ENCODE results near the gene MSH2. TPM values are rescaled to one million over a fixed set of nuclear protein-coding genes. Genes with fewer than 3 reads are reported as not detected.

The MSH2 gene
- total and polyA plus RNA-seq, 2 donors from 2014 or later = 7.2 to 17.0 TPM

DNA sequence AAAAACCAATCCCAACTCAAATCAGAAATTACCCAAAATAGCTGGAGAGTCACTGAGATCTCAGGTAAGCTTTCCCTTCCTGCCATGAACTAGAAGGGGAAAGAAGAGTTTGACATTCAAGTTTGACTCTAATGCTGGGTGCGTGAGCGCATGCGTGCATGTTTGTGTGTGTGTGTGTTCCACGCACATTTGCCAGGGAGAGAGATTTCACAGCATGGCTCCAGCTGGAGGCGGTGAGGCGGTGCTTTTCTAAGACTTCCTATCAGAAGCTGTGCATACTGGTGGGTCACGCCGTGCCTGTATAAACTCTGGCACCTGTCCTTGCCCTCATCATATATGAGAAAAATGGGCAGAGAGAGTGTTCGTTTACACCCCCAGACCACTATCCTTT lies 116.2 kb downstream of the MSH2 start:
- no peak for FAIRE-seq
- no peaks in the 10 kb centered on the region for H3K27me3 ChIP-seq (ENCODE audit: control insufficient read depth, insufficient read depth, low read length)
- no peak overlapping the region for H3K4me3 ChIP-seq (ENCODE audit: low read length in 3 of 3)
- peaks cover 0 to 7% (median 0%) of the 10 kb centered on the region in 3 donors for H3K4me1 ChIP-seq (ENCODE audit: control insufficient read depth in 2 of 3, insufficient read depth in 2 of 3, low read depth in 1 of 3, low read length in 3 of 3)
- no peak for DNase-seq
- TF ChIP-seq, protein P1, sequence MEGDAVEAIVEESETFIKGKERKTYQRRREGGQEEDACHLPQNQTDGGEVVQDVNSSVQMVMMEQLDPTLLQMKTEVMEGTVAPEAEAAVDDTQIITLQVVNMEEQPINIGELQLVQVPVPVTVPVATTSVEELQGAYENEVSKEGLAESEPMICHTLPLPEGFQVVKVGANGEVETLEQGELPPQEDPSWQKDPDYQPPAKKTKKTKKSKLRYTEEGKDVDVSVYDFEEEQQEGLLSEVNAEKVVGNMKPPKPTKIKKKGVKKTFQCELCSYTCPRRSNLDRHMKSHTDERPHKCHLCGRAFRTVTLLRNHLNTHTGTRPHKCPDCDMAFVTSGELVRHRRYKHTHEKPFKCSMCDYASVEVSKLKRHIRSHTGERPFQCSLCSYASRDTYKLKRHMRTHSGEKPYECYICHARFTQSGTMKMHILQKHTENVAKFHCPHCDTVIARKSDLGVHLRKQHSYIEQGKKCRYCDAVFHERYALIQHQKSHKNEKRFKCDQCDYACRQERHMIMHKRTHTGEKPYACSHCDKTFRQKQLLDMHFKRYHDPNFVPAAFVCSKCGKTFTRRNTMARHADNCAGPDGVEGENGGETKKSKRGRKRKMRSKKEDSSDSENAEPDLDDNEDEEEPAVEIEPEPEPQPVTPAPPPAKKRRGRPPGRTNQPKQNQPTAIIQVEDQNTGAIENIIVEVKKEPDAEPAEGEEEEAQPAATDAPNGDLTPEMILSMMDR (IDR thresholded peaks at IDR 0.05; ENCODE audit: borderline replicate concordance, extremely low read depth, insufficient read depth) = no peak
- H3K36me3 ChIP-seq (ENCODE audit: control insufficient read depth in 2 of 3, insufficient read depth in 3 of 3, low read length in 3 of 3) = no peaks in the 10 kb centered on the region
- H3K9ac ChIP-seq (ENCODE audit: low read length in 3 of 3) = no peak overlapping the region
- no peak overlapping the region for H3K27ac ChIP-seq (ENCODE audit: low read depth in 2 of 2, low read length in 2 of 2)
- intact Hi-C loops (cut with DNase I) = no loop called here
- H3K9me3 ChIP-seq (ENCODE audit: control insufficient read depth in 2 of 3, insufficient read depth in 1 of 3, low read length in 3 of 3) = no peaks in the 10 kb centered on the region

DNA sequence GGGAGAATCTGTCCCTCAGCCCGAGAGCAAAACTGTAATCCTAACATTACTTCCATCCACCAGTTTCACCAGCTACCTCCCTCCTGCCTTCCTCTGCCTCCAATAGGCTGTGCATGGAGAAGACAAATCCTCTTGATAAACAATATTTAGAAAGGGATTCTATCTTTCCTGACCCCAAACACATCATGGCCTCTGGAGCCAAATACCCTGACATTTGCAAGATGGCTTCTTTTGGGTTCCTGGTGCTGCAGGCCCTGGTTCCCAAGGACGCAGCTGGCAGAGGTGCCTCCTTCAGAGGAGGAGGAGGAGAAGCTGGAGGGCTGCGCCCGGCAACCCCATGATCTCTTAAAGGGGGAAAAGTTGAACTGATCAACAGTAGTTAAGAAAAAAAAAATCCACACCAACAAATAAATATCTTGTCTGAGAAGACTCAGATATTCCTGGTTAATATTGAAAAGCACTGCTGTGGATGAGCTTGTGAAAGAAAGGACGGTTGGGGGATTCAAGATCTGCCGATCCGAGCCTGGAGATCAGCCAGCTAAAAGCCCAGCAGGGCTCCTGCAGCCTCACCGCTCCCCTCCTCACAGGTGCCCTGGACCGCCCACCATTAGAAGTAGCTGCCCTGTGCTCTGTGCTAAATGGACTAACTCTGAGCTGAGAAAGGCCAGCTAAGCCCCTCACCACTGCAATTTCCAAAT lies 116.8 kb downstream of the MSH2 start:
- TF ChIP-seq, protein P1 (IDR thresholded peaks at IDR 0.05; ENCODE audit: borderline replicate concordance, extremely low read depth, insufficient read depth) = no peak
- no peak overlapping the region for H3K9ac ChIP-seq (ENCODE audit: low read length in 3 of 3)
- H3K27me3 ChIP-seq (ENCODE audit: control insufficient read depth, insufficient read depth, low read length) = no peaks in the 10 kb centered on the region
- peaks cover 0 to 7% (median 0%) of the 10 kb centered on the region in 3 donors for H3K4me1 ChIP-seq (ENCODE audit: control insufficient read depth in 2 of 3, insufficient read depth in 2 of 3, low read depth in 1 of 3, low read length in 3 of 3)
- no peaks in the 10 kb centered on the region for H3K9me3 ChIP-seq (ENCODE audit: control insufficient read depth in 2 of 3, insufficient read depth in 1 of 3, low read length in 3 of 3)
- H3K36me3 ChIP-seq (ENCODE audit: control insufficient read depth in 2 of 3, insufficient read depth in 3 of 3, low read length in 3 of 3) = no peaks in the 10 kb centered on the region
- no peak overlapping the region for H3K27ac ChIP-seq (ENCODE audit: low read depth in 2 of 2, low read length in 2 of 2)
- no peak for DNase-seq
- intact Hi-C loops (cut with DNase I) = no loop called here
- no peak overlapping the region for H3K4me3 ChIP-seq (ENCODE audit: low read length in 3 of 3)
- FAIRE-seq = no peak

DNA sequence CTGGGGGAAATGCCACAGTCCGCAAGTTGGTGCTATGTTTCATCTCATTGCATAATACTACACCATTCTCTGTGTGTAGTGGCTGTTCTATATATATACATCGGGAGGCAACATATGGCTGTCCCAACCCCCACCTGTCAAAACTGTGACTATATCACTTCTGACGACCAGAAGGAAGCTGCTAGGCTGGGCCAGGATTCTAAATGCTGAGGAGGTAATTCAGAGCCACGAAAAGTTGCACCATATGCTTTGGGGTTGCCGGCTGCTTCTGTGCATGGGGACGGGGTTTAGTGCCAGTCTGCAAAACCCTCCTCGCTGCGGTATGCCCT lies 117.3 kb downstream of the MSH2 start:
- Histone ChIP-seq H3K27me3 (ENCODE audit: control insufficient read depth, insufficient read depth, low read length) (no peaks in the 10 kb centered on the region), H3K4me1 (ENCODE audit: control insufficient read depth in 2 of 3, insufficient read depth in 2 of 3, low read depth in 1 of 3, low read length in 3 of 3) (peaks cover 0 to 7% (median 0%) of the 10 kb centered on the region in 3 donors), H3K27ac (ENCODE audit: low read depth in 2 of 2, low read length in 2 of 2) (no peak overlapping the region), H3K4me3 (ENCODE audit: low read length in 3 of 3) (no peak overlapping the region), H3K9me3 (ENCODE audit: control insufficient read depth in 2 of 3, insufficient read depth in 1 of 3, low read length in 3 of 3) (no peaks in the 10 kb centered on the region), H3K9ac (ENCODE audit: low read length in 3 of 3) (no peak overlapping the region), H3K36me3 (ENCODE audit: control insufficient read depth in 2 of 3, insufficient read depth in 3 of 3, low read length in 3 of 3) (no peaks in the 10 kb centered on the region)
- TF ChIP-seq, protein P1 (IDR thresholded peaks at IDR 0.05; ENCODE audit: borderline replicate concordance, extremely low read depth, insufficient read depth) = no peak
- intact Hi-C loops (cut with DNase I) = no loop called here
- no peak for DNase-seq
- no peak for FAIRE-seq
